A673 (cell line): ENCODE data around the gene SCYGR4. TPM values are rescaled to one million over a fixed set of nuclear protein-coding genes. Genes with fewer than 3 reads are reported as not detected.

ENCODE experiments used
- BruUV-seq: library from RNA; stranded (reverse); fragments of 400-500 nt; replicated peaks from 2 replicates; lab custom pipeline; 2021; lab: Mats Ljungman, UMichigan
- CTCF ChIA-PET: fragments of 300-600 bp; sonication (Branson Sonifier 250); formaldehyde crosslinking; loops from one replicate; lab custom pipeline; 2022; ENCODE audit warnings: antibody characterized with exemption; lab: Charles Lee
- POLR2A ChIA-PET: fragments of 300-600 bp; sonication (Branson Sonifier 250); formaldehyde crosslinking; loops from one replicate; lab custom pipeline; 2022; ENCODE audit warnings: antibody characterized with exemption; ENCODE audit not compliant: low non-redundant PET; lab: Charles Lee
- DNase-seq: peaks from one replicate; pipeline ENCODE4 v3.0.0-alpha.2; 2015; ENCODE audit warnings: low spot score
- H3K27ac ChIP-seq: fragments of 200-600 bp; sonication (generic); 2 replicates; pipeline ENCODE4 v1.5.1; 2016; ENCODE audit warnings: mixed run types, low read depth, mild to moderate bottlenecking, mixed read lengths, antibody characterized with exemption, low read length; ENCODE audit not compliant: poor library complexity, severe bottlenecking
- H3K27me3 ChIP-seq: fragments of 200-600 bp; sonication (generic); replicated peaks from 2 replicates; pipeline ENCODE4 v1.6.1; 2017; ENCODE audit warnings: mixed run types, low read depth, mild to moderate bottlenecking, mixed read lengths, antibody characterized with exemption, low read length; ENCODE audit not compliant: insufficient read depth, poor library complexity
- H3K36me3 ChIP-seq: fragments of 200-600 bp; sonication (generic); 2 replicates; pipeline ENCODE4 v1.6.1; 2016; ENCODE audit warnings: mixed run types, mild to moderate bottlenecking, mixed read lengths, antibody characterized with exemption, low read length; ENCODE audit not compliant: insufficient read depth, poor library complexity, severe bottlenecking
- H3K4me1 ChIP-seq: fragments of 200-600 bp; sonication (generic); 2 replicates; pipeline ENCODE4 v1.6.1; 2017; ENCODE audit warnings: mixed run types, mild to moderate bottlenecking, mixed read lengths, antibody characterized with exemption, low read length; ENCODE audit not compliant: insufficient read depth, poor library complexity, severe bottlenecking
- H3K4me3 ChIP-seq: fragments of 200-600 bp; sonication (generic); 2 replicates; pipeline ENCODE4 v1.5.1; 2016; ENCODE audit warnings: low read depth, mixed run types, mild to moderate bottlenecking, mixed read lengths, low read length; ENCODE audit not compliant: poor library complexity, severe bottlenecking
- H3K9me3 ChIP-seq: fragments of 200-600 bp; sonication (generic); 2 replicates; pipeline ENCODE4 v1.6.1; 2016; ENCODE audit warnings: mixed run types, low read depth, mild to moderate bottlenecking, mixed read lengths, antibody characterized with exemption, low read length; ENCODE audit not compliant: poor library complexity, severe bottlenecking
- EZH2 ChIP-seq: fragments of 200-600 bp; sonication (generic); IDR thresholded peaks from 2 replicates; pipeline ENCODE4 v1.6.1; 2017; ENCODE audit warnings: borderline replicate concordance, low read depth, mild to moderate bottlenecking, mixed read lengths, antibody characterized with exemption, low read length; ENCODE audit not compliant: poor library complexity, severe bottlenecking
- intact Hi-C: fragments of 100-400 bp; cut with micrococcal nuclease; formaldehyde crosslinking; loops from one replicate; pipeline ENCODE4 v1.10.0; 2022; ENCODE audit not compliant: unreplicated experiment
- total RNA-seq: library from RNA; stranded (reverse); gene quantifications from 2 replicates; pipeline ENCODE4 v1.2.3, GENCODE V29; 2021
- TF ChIP-seq, protein P1 (sequence below): fragments of 300-800, 200-600 bp; sonication (generic); conservative IDR thresholded peaks from 2 replicates; pipeline ENCODE4 v1.5.1; 2017; ENCODE audit warnings: low read depth, mild to moderate bottlenecking, antibody characterized with exemption, low read length, moderate library complexity, mixed read lengths

Gene SCYGR4
- total RNA-seq, 1 experiment from 2014 or later, result not detected

DNA sequence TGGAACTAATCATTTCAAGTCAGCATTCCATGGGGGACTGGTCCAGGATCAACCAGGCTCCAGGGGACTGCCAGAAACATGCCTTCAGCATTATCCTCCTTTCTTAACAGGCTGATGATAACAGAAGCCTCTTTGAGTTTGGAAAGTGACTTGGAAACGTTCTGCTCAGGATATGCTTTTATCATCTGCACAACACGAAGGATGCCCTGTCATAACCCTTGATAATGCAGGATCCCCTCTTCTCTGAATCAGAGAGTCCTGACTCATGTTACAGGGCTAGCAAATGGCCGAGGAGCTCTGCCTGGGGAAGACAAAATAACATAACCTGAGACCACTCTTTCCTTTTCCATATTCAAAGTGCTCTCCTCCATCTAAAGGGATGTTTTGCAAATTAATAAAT is 9.4 kb upstream of the SCYGR4 start:
- DNase-seq, result no peak
- Histone ChIP-seq H3K27me3 (no peaks in the 10 kb centered on the region), H3K27ac (no peak overlapping the region), H3K9me3 (no peaks in the 10 kb centered on the region), H3K4me3 (no peak overlapping the region), H3K4me1 (no peaks in the 10 kb centered on the region), H3K36me3 (no peaks in the 10 kb centered on the region)
- intact Hi-C loops, result no loop called here
- POLR2A ChIA-PET, result no interaction called here
- no peak for TF ChIP-seq EZH2
- TF ChIP-seq, protein P1, sequence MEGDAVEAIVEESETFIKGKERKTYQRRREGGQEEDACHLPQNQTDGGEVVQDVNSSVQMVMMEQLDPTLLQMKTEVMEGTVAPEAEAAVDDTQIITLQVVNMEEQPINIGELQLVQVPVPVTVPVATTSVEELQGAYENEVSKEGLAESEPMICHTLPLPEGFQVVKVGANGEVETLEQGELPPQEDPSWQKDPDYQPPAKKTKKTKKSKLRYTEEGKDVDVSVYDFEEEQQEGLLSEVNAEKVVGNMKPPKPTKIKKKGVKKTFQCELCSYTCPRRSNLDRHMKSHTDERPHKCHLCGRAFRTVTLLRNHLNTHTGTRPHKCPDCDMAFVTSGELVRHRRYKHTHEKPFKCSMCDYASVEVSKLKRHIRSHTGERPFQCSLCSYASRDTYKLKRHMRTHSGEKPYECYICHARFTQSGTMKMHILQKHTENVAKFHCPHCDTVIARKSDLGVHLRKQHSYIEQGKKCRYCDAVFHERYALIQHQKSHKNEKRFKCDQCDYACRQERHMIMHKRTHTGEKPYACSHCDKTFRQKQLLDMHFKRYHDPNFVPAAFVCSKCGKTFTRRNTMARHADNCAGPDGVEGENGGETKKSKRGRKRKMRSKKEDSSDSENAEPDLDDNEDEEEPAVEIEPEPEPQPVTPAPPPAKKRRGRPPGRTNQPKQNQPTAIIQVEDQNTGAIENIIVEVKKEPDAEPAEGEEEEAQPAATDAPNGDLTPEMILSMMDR, result no peak
- no TSS peak for BruUV-seq
- CTCF ChIA-PET, result interaction anchor here (0.6 kb wide), 1 partner anchor 38 kb away, joined by 8 read pairs; no protein-coding TSS in a partner anchor

GRCh38 chr2:227608561-227609338 is 8.5 kb upstream of the SCYGR4 start:
- no peaks in the 10 kb centered on the region for H3K36me3 ChIP-seq
- H3K4me3 ChIP-seq, result no peak overlapping the region
- no peak for TF ChIP-seq EZH2
- TF ChIP-seq, protein P1, result no peak
- no TSS peak for BruUV-seq
- ChIA-PET CTCF (interaction anchor here (0.6 kb wide), 2 partner anchors 10 to 37 kb away, joined by 3 to 8 read pairs; no protein-coding TSS in a partner anchor), POLR2A (no interaction called here)
- no peaks in the 10 kb centered on the region for H3K4me1 ChIP-seq
- H3K27me3 ChIP-seq, result no peaks in the 10 kb centered on the region
- H3K27ac ChIP-seq, result no peak overlapping the region
- DNase-seq, result no peak
- H3K9me3 ChIP-seq, result no peaks in the 10 kb centered on the region
- intact Hi-C loops, result no loop called here

DNA sequence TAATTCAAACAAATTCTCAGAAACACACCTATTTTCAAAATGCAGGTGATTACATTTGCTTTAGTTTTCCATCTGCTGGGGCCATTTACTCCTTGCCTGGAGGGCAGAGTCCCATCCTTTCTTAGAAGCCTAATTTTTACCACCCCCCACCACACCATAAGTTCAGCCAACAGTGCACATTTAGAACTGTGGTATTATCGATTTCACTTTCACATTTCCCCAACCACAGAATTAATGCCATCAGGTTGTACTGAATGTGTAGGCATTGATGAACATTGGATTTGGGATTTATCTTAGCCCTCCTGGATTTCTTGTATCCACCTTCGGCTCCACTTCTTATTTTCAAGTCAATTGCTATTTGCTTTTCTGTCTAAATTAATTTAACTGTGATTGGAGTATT is 7.2 kb upstream of the SCYGR4 start:
- POLR2A ChIA-PET, result no interaction called here
- no peak overlapping the region for H3K27ac ChIP-seq
- TF ChIP-seq EZH2, result no peak
- H3K4me1 ChIP-seq, result no peaks in the 10 kb centered on the region
- CTCF ChIA-PET, result no interaction called here
- no peaks in the 10 kb centered on the region for H3K27me3 ChIP-seq
- H3K4me3 ChIP-seq, result no peak overlapping the region
- BruUV-seq, result no TSS peak
- intact Hi-C loops, result no loop called here
- no peaks in the 10 kb centered on the region for H3K36me3 ChIP-seq
- H3K9me3 ChIP-seq, result no peaks in the 10 kb centered on the region
- DNase-seq, result no peak
